DOHH2 (cell line): Measurements from ENCODE around the gene RBM33.

Source experiments
- H3F3A ChIP-seq: fragments of 200-600 bp; sonication (generic), shearing (Covaris generic); 2 replicates; pipeline ENCODE4 v1.6.0; 2016; ENCODE audit warnings: antibody characterized with exemption, mild to moderate bottlenecking; ENCODE audit not compliant: control insufficient read depth, insufficient read depth
- H3K27ac ChIP-seq: fragments of 200-600 bp; sonication (generic); 2 replicates; pipeline ENCODE4 v1.5.1; 2014; ENCODE audit warnings: low read depth, mild to moderate bottlenecking, low read length, moderate library complexity
- H3K27me3 ChIP-seq: fragments of 200-600 bp; sonication (generic); 2 replicates; pipeline ENCODE4 v1.6.1; 2014; ENCODE audit warnings: mild to moderate bottlenecking, low read length, mixed read lengths; ENCODE audit not compliant: control insufficient read depth
- H3K36me3 ChIP-seq: fragments of 200-600 bp; sonication (generic); 2 replicates; pipeline ENCODE4 v1.6.1; 2014; ENCODE audit warnings: mild to moderate bottlenecking, low read length, moderate library complexity, mixed read lengths; ENCODE audit not compliant: control insufficient read depth
- H3K4me1 ChIP-seq: fragments of 200-600 bp; sonication (generic); 2 replicates; pipeline ENCODE4 v1.6.1; 2014; ENCODE audit warnings: mild to moderate bottlenecking, low read length, mixed read lengths; ENCODE audit not compliant: control insufficient read depth
- H3K4me2 ChIP-seq: fragments of 200-600 bp; sonication (generic); 2 replicates; pipeline ENCODE4 v1.6.0; 2014; ENCODE audit warnings: mild to moderate bottlenecking, low read length, moderate library complexity
- H3K4me3 ChIP-seq: fragments of 200-600 bp; sonication (generic); 2 replicates; pipeline ENCODE4 v1.5.1; 2014; ENCODE audit warnings: mild to moderate bottlenecking, low read length, mixed read lengths
- H3K79me2 ChIP-seq: fragments of 200-600 bp; sonication (generic); 2 replicates; pipeline ENCODE4 v1.6.1; 2014; ENCODE audit warnings: mild to moderate bottlenecking, low read length, mixed read lengths; ENCODE audit not compliant: control insufficient read depth
- H3K9me2 ChIP-seq: fragments of 200-600 bp; sonication (generic); replicated peaks from 2 replicates; pipeline ENCODE4 v1.6.1; 2014; ENCODE audit warnings: mild to moderate bottlenecking, low read length, mixed read lengths; ENCODE audit not compliant: control insufficient read depth
- H3K9me3 ChIP-seq: fragments of 200-600 bp; sonication (generic); 2 replicates; pipeline ENCODE4 v1.6.1; 2014; ENCODE audit warnings: antibody characterized with exemption, low read length, mixed read lengths; ENCODE audit not compliant: control insufficient read depth, insufficient read depth
- H4K20me1 ChIP-seq: fragments of 200-600 bp; sonication (generic); 2 replicates; pipeline ENCODE4 v1.6.0; 2014; ENCODE audit warnings: low read depth, mild to moderate bottlenecking, antibody characterized with exemption, low read length, moderate library complexity; ENCODE audit not compliant: control insufficient read depth, insufficient read depth
- CTCF ChIP-seq: fragments of 200-600 bp; sonication (generic); IDR thresholded peaks from one replicate; pipeline ENCODE4 v1.5.1; 2014; ENCODE audit warnings: antibody characterized with exemption, mild to moderate bottlenecking, low read depth, low read length; ENCODE audit not compliant: poor library complexity, severe bottlenecking
- EZH2phosphoT487 ChIP-seq: fragments of 200-600 bp; sonication (generic); IDR thresholded peaks from 2 replicates; pipeline ENCODE4 v1.6.1; 2017; ENCODE audit warnings: borderline replicate concordance, mild to moderate bottlenecking, antibody characterized with exemption, low read length, moderate library complexity, mixed read lengths

The RBM33 gene

DNA sequence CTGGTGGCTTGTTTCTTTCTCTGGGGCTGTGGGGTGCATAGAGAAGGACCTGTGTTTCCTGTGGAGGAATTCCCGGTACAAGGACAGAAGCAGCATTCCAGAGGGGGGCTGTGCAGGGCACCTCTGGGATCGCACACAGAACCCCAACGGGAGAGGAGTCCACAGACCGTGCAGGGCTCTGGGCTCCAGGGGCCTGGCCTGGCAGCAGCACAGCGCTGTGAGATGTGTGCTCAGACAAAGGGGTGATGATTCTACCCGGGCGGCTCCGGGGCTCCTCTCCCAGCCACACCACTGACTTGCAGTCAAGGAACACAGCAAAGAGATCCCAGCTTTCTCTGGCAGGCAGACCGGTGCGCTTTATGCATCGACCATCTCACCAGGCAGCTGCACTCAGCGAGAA, 174.7 kb downstream of the RBM33 start:
- Histone ChIP-seq H3K9me2 (no peaks in the 10 kb centered on the region), H3K4me1 (peaks cover 5% of the 10 kb centered on the region), H3K4me2 (no peak overlapping the region), H3K9me3 (peaks cover 9% of the 10 kb centered on the region; the same call in 1 of the 2 replicates), H4K20me1 (no peaks in the 10 kb centered on the region), H3K79me2 (no peaks in the 10 kb centered on the region), H3F3A (no peaks in the 10 kb centered on the region), H3K27me3 (peaks cover 10% of the 10 kb centered on the region), H3K27ac (no peak overlapping the region), H3K36me3 (no peaks in the 10 kb centered on the region), H3K4me3 (no peak overlapping the region)
- TF ChIP-seq CTCF (no peak), EZH2phosphoT487 (no peak)

- H3K27me3 ChIP-seq: peaks cover 10% of the 10 kb centered on the region
- no peak overlapping the region for H3K4me3 ChIP-seq
- no peaks in the 10 kb centered on the region for H3K79me2 ChIP-seq
- no peak overlapping the region for H3K27ac ChIP-seq
- no peak overlapping the region for H3K4me2 ChIP-seq
- H3K9me3 ChIP-seq: peaks cover 9% of the 10 kb centered on the region; the same call in 1 of the 2 replicates
- no peak for TF ChIP-seq EZH2phosphoT487
- TF ChIP-seq CTCF: no peak
- H3K9me2 ChIP-seq: no peaks in the 10 kb centered on the region
- no peaks in the 10 kb centered on the region for H4K20me1 ChIP-seq
- peaks cover 5% of the 10 kb centered on the region for H3K4me1 ChIP-seq
- no peaks in the 10 kb centered on the region for H3K36me3 ChIP-seq
- no peaks in the 10 kb centered on the region for H3F3A ChIP-seq
These were observed 175.8 kb downstream of the RBM33 start for GRCh38 chr7:155820246-155820645.

- Histone ChIP-seq H3K79me2 (no peaks in the 10 kb centered on the region), H3F3A (no peaks in the 10 kb centered on the region), H3K4me2 (no peak overlapping the region), H3K27ac (no peak overlapping the region), H3K36me3 (no peaks in the 10 kb centered on the region), H3K4me1 (no peaks in the 10 kb centered on the region; the same call in 1 of the 2 replicates), H3K4me3 (no peak overlapping the region), H3K9me2 (no peaks in the 10 kb centered on the region), H3K9me3 (peaks cover 9% of the 10 kb centered on the region; the same call in 1 of the 2 replicates), H3K27me3 (peaks cover 10% of the 10 kb centered on the region), H4K20me1 (no peaks in the 10 kb centered on the region)
- TF ChIP-seq CTCF (no peak), EZH2phosphoT487 (no peak)
These were observed 176.3 kb downstream of the RBM33 start for GRCh38 chr7:155820788-155821187.
